ENCODE measurements around the gene EFCAB5.
A peak's percentile ranks its signal among the peaks of the same experiment; 100 is the strongest.
"Not testable (repeated sequence)": the region's sequence is repeated elsewhere in the genome, so short reads cannot be mapped to it uniquely, and the experiment has no call there.

The EFCAB5 gene

GRCh38 chr17:29936724-29937123 is 4.7 kb upstream of the EFCAB5 start:
- DNase-seq = no peak

DNA sequence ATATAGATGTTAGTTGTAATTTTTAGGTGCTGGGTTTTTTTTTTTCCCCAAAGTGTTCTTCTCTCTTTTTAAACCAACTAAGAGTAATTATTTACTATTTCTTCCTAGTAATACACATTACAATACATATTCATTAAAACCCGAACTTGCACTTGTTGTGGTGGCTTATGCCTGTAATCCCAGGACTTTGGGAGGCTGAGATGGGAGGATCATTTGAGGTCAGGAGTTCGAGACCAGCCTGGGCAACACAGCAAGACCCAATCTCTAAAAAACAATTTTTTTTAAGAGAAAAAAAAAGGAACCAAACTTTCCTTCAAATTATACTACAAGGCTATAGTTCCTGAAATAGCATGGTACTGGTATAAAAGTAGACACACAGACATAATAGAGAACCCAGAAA is 3.8 kb downstream of the EFCAB5 start:
- DNase-seq = no peak

GRCh38 chr17:29948448-29949215 is 7.2 kb downstream of the EFCAB5 start:
- DNase-seq = no peak

DNA sequence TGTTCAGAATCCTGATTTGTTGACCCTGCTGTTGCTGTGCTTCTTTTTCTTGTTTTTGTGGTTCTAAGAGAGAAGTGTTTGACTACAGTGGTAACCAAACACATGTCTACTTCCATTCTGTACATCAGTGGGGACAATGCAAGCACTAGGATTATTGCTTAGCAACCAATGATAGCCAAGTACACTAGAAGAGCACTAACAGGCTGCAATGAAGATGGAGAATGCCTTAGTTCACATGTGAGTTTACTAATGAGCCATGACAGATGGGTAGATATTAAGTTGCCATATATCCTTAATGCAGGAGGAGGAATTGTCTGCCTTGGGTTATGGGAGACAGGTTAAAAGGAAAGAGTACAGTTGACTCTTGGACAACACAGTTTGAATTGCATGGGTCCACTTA is 8.3 kb downstream of the EFCAB5 start:
- no peak for DNase-seq

GRCh38 chr17:29954405-29954804 is 13.0 kb downstream of the EFCAB5 start:
- no peak for DNase-seq

DNA sequence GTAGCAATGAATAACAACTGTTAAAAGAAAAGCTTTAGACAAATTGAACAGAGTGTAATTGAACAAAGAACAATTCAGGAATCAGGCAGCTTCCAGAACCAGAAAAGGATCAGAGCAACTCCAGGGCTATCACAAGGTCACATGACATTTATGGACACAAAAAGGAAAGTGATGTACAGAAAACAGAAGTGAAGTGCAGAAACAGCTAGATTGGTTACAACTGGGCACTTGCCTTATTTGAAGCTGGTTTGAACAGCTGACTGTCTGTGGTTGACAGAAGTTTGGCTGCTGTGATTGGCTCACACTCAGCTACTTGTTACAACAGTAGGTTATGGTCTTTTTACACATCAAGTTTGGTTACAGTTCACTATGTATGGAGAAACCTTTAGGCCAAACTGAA is 14.8 kb downstream of the EFCAB5 start:
- DNase-seq = no peak

GRCh38 chr17:29957488-29957887 is 16.1 kb downstream of the EFCAB5 start:
- DNase-seq = not testable (repeated sequence)

- no peak for DNase-seq
These were observed 17.7 kb downstream of the EFCAB5 start for GRCh38 chr17:29958947-29959657.

DNA sequence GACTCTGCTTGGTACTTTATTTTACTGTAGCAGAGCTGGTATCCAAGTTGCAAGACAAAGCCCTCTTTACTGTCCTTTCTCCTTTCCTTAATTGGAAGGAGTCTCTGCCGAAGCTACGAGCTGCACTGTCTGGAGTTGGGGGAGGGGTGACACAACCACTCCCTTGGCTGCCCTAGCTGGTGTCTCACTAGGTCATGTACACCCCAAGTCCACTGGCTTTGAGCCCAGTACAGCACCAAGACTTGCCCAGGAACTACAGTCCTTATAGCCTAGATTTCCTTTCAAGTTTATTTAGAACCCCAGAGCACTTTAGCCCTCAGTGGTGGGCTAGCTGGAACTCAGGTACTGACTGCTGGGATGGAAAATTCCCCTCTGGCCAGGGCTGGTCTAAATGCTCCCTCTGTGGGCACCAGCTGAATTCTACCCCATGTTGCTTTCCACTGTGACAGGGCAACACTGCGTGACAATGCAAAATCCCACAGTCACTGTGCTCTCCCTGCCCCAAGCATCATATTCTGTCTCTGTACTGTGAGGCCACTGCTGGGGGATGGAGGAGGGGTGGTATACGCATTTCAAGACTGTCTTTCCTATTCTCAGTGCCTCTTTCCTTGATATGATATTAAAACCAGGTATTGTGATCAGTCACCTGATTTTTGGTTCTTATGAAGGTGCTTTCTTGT is 18.4 kb downstream of the EFCAB5 start:
- DNase-seq = no peak

- no peak for DNase-seq
These were observed 21.2 kb downstream of the EFCAB5 start for GRCh38 chr17:29962656-29963055.

DNA sequence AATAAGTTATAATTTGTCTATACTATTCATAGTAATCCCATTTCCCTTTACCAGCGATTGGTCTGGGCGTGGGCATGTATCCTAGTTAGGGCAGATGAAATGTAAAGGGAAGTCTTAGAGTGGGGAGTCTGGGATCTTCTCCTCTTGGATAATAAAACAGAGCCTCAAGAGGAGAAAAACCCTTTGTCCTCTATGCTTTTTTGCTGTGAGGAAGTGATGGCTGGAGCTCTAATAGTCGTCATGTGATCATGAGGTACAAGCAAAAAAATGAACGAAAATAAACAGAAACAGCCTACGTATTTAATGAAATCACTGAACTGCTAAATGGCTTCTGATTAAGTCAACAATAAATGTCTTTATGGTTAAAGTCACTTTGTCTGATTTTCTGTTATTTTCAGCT is 26.8 kb downstream of the EFCAB5 start:
- DNase-seq = no peak

DNA sequence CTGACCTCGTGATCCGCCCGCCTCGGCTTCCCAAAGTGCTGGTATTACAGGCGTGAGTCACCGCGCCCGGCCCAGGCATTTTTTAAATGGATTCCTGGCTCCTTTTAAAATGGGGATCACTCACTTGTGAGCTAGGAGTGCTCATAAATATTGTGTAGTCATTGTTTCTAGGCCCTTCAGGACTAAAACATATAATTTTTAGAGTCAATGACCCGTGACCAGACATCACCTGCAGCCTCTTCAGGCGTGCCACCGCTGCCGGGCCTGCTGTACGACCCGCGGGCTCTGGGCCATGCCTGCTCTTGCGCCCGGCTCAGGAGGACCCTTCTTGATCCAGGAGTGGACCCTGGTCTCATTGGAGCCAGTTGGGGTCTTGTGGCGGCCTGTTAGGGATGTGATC is 30.8 kb downstream of the EFCAB5 start:
- DNase-seq = peak; percentile 52

DNA sequence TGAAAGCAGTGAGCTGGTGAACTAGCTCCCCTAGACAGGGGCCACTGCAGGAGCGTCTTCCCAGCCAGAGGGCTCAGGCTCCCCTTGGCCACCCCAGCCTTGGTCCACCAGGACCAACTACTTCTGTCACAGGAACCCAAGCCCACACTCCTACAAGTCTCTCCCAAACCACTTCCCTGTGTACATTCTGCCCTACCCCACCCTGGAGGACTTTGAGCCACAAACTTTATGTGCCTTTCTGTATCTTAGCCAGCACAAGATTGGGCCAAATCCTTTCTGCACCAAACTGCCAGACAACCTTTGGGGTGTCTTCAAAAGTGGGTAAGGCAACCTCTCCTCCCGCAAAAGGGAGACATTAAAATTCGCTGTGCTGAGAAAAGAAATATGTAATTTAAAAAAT is 31.6 kb downstream of the EFCAB5 start:
- no peak for DNase-seq

GRCh38 chr17:29977836-29978235 is 36.4 kb downstream of the EFCAB5 start:
- no peak for DNase-seq

DNA sequence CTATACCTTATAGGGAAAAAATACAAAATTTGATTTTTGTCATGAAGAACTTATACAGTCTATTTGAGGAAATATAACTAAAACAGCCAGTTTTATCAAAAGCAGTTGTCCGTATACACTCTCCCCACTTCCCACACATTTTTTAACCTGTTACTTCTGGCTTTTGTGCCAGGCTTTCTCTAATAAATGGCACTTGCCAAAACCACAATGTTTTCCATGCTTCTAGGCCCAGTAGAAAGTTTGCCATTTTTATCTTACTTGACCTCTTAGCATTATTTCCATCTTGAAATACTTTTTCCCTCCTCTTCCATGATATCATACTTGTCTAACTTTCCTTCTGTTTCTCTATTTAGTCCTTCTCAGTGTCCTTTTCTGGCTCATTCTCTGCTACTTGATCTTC is 38.8 kb downstream of the EFCAB5 start:
- DNase-seq = no peak

GRCh38 chr17:29982991-29983653 is 41.7 kb downstream of the EFCAB5 start:
- no peak for DNase-seq

- no peak for DNase-seq
These were observed 55.0 kb downstream of the EFCAB5 start for GRCh38 chr17:29996458-29996857.

- no peak for DNase-seq
These were observed 58.7 kb downstream of the EFCAB5 start for GRCh38 chr17:30000001-30000754.

GRCh38 chr17:30000755-30001257 is 59.4 kb downstream of the EFCAB5 start:
- no peak for DNase-seq

DNA sequence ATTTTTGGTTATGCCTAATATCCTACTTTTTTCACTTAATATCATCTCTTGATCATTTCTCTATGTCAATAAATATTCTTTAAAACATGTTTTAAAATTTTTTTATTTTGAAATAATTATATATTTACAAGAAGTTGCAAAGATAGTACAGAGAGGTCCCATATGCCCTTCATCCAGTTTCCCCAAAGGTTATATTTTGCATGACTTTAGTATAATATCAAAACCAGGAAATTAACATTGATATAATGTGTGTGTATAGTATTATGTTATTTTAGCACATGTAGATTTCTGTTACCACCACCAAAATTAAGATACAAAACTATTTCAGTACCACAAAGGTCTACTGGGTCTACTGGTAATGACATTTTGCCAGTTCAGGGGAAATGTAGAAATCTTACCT is 60.7 kb downstream of the EFCAB5 start:
- no peak for DNase-seq

DNA sequence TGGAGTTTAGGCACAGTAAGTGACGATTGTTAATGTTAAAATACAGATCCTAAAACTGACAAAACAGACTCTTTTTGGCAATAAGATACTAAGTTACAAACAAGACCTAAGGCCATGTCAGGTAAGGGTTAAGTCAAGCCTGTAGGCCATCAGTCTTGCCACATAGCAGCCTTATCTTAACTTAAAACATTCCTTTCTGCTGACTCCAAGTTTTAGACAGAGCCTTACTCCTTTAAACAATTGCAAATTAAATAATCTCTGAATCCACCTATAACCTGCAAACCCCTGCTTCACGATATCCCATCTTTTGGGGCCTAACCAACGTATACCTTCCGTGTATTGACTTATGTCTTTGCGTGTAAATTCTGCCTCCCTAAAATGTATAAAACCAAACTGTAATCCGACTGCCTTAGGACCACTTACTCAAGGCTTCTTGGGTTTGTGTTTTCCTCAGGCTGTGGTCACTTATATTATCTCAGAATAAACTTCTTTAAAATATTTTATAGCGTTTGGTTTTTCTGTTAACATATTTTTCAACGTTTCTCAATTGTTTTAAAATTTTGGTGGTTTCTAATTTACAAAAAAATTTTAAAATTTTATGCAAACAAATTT is 64.4 kb downstream of the EFCAB5 start:
- DNase-seq = no peak

DNA sequence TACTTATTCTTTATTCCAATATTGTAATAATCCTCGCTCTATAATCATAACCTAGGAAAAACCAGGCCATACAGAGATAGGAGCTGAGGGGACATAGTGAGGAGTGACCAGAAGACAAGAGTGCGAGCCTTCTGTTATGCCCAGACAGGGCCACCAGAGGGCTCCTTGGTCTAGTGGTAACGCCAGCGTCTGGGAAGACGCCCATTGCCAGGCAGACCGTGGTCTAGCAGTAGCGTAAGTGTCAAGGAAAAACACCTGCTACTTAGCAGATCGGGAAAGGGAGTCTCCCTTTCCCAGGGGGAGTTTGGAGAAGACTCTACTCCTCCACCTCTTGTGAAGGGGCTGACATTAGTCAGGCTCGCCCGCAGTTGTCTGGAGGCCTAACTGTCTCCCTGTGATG is 70.5 kb downstream of the EFCAB5 start:
- DNase-seq = not testable (repeated sequence)

All from SHP77 treated with DMSO at 0.1 percent for 48 hours (cell line).